GM12872 (cell line): ENCODE measurements around the gene LIMK2.
A peak's percentile ranks its signal among the peaks of the same experiment; 100 is the strongest.

ENCODE experiments used
- TF ChIP-seq, protein P1 (sequence below): IDR thresholded peaks from 3 replicates; pipeline ENCODE4 v1.5.1; 2011; ENCODE audit warnings: low read depth, mild to moderate bottlenecking, low read length, moderate library complexity; ENCODE audit not compliant: insufficient read depth

LIMK2 gene

DNA sequence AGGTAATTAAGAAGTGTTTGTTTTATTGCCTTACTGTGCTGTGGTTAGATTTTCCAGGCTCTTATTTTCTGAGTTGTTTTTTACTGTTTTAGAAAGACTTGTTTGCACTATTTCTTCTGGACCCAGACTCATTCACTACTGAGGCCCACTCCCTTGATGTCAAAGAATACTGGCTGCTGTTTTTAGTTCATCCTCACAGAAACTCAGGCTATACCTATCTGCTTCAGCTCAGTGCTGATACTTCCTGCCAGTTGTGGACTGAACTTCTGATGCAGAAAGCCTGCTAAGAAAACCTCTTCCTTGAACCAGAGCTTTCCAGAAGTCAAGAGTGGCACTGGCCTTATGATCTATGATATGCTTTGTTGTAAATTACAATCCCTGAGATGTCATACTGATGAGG lies 96.1 kb downstream of the LIMK2 start:
- TF ChIP-seq, protein P1, sequence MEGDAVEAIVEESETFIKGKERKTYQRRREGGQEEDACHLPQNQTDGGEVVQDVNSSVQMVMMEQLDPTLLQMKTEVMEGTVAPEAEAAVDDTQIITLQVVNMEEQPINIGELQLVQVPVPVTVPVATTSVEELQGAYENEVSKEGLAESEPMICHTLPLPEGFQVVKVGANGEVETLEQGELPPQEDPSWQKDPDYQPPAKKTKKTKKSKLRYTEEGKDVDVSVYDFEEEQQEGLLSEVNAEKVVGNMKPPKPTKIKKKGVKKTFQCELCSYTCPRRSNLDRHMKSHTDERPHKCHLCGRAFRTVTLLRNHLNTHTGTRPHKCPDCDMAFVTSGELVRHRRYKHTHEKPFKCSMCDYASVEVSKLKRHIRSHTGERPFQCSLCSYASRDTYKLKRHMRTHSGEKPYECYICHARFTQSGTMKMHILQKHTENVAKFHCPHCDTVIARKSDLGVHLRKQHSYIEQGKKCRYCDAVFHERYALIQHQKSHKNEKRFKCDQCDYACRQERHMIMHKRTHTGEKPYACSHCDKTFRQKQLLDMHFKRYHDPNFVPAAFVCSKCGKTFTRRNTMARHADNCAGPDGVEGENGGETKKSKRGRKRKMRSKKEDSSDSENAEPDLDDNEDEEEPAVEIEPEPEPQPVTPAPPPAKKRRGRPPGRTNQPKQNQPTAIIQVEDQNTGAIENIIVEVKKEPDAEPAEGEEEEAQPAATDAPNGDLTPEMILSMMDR: no peak

- TF ChIP-seq, protein P1: peak; percentile 84
These were observed 101.5 kb downstream of the LIMK2 start for GRCh38 chr22:31313366-31314147.

DNA sequence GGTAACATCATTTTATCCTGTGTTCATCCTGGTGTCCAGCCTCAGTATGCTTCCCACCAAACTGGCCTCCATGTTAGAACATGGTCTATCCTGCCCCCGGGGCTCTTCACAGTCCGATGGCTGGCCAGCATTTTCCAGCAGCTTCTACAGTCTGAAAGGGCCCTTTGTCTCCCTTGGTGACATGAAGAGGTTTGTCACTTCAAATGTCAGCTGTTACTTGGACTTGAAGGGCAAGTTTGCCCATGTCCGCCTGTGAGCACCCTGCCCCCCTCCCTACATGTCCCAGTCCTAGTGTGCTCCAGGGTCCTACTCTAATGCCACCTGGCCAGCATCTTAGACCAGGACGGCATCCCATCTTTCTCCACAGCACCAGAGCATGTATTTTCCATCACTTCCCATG lies 109.3 kb downstream of the LIMK2 start:
- TF ChIP-seq, protein P1: no peak

DNA sequence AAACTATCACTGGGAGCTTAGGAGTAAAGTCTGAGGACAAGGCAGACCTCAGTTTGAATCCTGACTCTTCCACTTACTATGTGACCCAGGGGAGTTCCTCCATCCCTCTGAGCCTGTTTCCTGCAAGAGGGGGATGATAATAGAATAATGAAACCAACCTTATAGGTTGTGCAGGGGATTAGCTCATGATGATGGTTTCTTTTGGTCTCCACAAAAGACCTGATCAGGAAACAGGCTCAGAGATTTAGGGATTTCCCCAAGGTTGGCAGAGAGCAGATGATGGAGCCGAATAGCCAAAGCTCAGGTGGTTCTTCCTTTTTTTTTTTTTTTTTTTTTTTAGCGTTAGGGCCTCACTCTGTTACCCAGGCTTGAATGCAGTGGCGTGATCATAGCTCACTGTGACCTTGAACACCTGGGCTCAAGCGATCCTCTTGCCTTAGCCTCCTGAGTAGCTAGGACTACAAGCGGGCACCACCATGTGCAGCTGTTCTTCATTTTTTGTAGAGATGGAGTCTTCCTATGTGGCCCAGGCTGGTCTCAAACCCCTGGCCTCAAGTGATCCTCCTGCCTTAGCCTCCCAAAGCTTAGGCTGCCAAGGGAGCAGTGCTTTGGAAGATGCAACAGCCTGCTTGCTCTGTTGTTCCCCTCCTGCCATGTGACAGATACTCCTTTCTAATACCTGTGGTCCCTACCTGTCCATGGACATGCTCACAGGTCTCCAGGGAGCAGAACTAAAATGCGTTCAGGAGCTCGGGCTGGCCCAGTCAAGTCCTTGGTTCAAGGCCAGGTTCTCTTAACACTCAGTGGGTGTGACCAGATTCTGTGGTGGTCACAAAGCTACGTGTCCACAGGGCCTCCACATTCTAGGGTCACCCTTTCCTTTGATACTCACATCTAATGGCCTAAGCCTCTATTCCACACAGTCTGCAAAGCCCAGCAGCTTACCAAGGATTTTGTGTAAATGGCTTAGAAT lies 111.8 kb downstream of the LIMK2 start:
- TF ChIP-seq, protein P1: no peak

- TF ChIP-seq, protein P1: no peak
These were observed 114.8 kb downstream of the LIMK2 start for GRCh38 chr22:31326877-31327276.

DNA sequence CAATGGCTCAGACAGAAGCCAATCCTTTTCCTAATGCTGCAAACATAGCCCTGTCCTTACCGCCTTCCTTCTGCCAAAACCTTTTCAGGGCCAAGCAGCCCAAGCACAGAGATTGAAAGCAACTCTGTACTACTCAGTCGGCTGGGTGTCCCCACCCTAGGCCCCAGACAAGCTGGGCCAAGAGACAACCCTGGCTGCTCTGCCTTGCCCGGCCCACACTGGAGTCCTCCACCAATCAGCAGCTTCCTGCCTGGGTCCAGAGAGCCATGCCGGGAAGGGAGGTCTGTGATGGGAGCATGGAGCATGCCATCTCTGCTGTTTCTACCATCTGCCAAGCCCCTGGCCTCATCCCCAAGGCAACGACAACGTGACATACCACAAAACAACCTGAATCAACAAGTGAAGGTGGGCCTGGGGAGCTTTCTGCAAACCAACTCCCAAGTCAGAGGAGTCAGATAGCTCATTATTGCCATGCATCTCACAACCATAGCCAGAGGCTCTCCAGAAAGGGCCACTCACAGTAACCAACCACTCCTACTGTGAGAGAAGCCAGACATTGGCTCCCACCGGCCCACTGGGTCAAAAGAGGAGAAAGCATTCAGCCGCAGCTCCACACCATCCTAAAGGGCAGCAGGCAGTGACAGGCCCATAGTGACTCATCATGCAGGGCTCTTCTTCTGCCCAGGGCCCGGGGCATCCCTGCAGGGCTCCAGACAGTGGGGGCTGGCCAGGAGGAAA lies 115.9 kb downstream of the LIMK2 start:
- TF ChIP-seq, protein P1: no peak

GRCh38 chr22:31328544-31328960 lies 116.5 kb downstream of the LIMK2 start:
- TF ChIP-seq, protein P1: no peak
